Fibroblast of peridontal ligament (primary cell): Measurements from ENCODE around the gene MMP13.
A peak's percentile ranks its signal among the peaks of the same experiment; 100 is the strongest.
"Not testable (repeated sequence)": the region's sequence is repeated elsewhere in the genome, so short reads cannot be mapped to it uniquely, and the experiment has no call there.

ENCODE experiments used
- DNase-seq: peaks from one replicate; pipeline ENCODE4 v3.0.0-alpha.2; 2010; ENCODE audit errors: extremely low read depth

The MMP13 gene

DNA sequence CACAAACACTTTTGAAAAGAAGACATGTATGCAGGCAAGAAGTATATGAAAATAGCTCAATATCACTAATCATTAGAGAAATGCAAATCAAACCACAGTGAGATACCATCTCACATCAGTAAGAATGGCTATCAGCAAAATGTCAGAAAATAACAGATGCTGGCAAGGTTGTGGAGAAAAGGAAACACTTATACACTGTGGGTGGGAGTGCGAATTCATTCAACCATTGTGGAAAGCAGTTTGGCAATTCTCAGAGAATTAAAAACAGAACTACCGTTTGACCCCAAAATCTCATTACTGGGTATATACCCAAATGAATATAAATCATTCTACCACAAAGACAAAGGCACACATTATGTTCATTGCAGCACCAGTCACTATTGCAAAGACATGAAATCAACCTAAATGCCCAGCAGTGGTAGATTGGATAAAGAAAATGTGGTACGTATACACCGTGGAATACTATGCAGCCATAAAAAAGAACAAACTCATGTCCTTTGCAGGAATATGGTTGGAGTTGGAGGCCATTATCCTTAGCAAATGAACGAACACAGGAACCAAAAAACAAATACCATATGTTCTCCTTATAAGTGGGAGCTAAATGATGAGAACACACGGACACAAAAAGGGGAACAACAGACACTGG lies 18.5 kb downstream of the MMP13 start:
- no peak for DNase-seq

- no peak for DNase-seq
Measured at GRCh38 chr11:102935514-102935913, 20.0 kb downstream of the MMP13 start.

DNA sequence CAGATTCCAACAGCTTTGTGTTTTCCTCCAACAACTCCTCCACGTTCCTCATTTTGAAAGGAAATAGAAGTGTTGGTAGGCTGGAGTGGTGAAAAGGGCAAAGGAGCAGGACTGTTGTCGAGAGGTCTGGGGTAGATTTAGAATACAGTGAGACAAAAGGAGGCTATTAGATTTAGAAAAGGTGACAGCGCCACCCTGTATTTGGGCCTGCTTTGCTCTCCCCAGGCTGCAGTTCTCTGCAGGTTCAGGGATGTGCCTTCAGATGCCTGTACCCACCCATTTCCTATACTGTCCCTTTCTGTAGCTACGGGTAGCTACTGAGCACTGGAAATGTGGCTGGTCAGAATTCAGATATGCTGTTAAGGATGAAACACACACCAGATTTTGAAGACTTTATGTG lies 20.8 kb downstream of the MMP13 start:
- no peak for DNase-seq

DNA sequence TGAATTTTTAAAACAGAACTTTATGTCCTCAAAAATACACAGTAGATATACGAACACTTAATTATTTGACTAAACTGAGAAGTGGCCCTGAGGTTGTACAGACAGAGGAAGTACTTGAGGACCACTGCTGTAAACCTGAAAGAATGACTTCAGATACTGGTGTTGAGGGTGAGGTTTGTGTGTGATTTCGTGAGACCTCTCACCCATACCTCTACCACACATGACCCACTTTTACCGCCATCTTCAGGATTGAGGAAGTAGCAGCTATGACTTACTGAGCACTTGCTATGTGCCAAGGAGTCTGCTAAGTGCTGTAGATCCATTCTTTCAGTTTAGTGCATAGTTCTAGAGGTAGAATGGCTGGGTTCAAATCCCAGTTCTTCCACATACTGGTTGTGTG lies 21.9 kb downstream of the MMP13 start:
- DNase-seq: no peak

GRCh38 chr11:102932678-102933077 lies 22.9 kb downstream of the MMP13 start:
- DNase-seq: no peak

DNA sequence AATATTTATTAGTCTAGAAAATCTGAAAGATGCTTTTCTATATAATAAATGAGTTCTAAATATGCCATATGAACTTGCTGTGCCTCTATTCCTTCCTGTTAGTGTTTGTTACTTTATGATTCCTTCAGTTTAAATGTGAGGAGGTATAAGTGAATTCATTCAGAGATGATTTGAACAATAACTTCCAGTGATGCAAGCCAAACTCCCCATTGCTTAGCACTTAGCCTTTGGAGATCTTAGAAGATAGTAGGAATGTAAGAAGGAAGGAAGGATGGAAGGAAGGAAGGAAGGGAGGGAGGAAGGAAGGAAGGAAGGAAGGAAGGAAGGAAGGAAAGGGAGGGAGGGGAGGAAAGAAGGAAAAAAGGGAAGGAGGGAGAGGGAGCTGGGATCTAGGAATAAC lies 25.1 kb downstream of the MMP13 start:
- DNase-seq: no peak

DNA sequence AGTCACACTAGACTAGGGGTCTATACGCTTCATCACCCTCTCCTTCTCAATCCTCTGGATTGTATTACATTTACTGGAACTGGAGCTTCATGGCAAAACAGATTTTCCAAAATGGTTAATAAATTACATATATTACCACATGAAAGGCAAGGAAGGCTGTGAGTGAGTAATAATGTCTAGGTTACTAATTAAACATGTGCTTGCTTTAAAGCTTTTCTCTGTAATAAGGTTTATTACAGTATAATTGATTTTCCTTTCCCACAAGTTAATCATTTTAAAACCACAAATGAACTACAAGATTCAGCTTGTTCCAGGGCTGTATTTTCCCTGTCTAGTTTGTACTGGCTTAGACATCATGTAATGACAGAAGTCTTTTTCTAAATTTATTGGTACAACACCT lies 25.6 kb downstream of the MMP13 start:
- no peak for DNase-seq

- no peak for DNase-seq
Measured at GRCh38 chr11:102929166-102929565, 26.4 kb downstream of the MMP13 start.

GRCh38 chr11:102928247-102928646 lies 27.3 kb downstream of the MMP13 start:
- no peak for DNase-seq

GRCh38 chr11:102927624-102927990 lies 27.9 kb downstream of the MMP13 start:
- DNase-seq: no peak

GRCh38 chr11:102926961-102927623 lies 28.4 kb downstream of the MMP13 start:
- no peak for DNase-seq

GRCh38 chr11:102926517-102926916 lies 29.0 kb downstream of the MMP13 start:
- DNase-seq: no peak

DNA sequence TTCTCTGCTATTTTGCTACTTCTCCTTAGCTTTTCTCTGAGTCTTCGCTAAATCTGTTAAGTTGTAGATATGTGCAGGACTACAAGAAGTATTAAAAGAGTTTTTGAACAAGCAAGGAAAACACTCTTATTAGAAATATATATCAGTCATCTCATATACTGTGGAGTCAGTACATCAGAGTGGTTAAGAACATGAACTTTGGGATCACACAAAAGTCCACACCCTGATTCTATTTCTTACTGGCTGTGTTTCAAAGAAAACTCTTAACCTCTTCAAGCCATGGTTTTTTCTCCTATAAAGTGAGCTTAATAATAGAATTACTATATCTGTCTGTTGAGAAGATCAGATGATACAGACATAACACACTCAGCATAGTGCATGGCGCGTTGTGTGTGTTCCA lies 29.5 kb downstream of the MMP13 start:
- no peak for DNase-seq

- no peak for DNase-seq
Measured at GRCh38 chr11:102924851-102925380, 30.6 kb downstream of the MMP13 start.

- DNase-seq: no peak
Measured at GRCh38 chr11:102921587-102922220, 33.8 kb downstream of the MMP13 start.

DNA sequence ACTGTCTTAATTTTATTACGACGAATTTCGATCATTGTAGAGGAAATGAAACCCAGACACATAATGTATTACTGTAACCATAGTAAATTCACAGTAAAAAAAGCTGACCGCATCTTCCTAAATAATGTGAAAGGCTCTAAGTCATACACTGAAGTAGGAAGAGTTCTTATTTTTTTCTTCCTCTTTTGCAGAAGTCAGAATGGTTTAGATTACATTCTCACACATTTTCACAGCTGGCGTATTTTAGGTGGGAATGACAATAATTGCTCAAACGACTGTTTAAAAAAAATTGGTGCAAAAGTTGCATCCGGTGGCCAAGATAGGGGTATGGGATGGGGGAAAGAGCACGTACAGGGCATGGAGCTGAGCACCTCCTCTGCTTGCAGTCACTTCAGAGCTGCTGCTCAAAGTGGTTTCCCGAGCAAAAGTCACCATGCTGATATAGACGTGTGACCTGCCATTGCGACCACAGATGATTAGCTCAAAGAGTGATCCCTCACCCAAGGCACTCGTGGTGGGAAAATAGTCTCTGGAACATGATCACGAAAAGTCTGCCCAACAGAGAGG lies 35.3 kb downstream of the MMP13 start:
- peak; percentile 15 for DNase-seq

DNA sequence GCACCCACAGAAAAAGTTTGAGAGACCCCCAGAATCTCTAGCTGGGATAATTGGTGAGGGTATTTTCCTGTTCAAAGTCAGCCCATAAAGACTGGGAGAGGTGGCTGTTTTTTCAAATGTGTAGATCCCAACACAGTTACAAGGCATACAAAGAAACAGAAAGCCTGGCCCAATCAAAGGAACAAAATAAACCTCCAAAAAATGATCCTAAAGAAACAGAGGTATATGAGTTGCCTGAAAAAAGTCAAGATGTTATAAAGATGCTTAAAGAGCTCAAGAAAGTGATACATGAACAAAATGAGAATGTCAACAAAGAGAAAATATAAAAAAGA lies 40.5 kb downstream of the MMP13 start:
- DNase-seq: no peak

DNA sequence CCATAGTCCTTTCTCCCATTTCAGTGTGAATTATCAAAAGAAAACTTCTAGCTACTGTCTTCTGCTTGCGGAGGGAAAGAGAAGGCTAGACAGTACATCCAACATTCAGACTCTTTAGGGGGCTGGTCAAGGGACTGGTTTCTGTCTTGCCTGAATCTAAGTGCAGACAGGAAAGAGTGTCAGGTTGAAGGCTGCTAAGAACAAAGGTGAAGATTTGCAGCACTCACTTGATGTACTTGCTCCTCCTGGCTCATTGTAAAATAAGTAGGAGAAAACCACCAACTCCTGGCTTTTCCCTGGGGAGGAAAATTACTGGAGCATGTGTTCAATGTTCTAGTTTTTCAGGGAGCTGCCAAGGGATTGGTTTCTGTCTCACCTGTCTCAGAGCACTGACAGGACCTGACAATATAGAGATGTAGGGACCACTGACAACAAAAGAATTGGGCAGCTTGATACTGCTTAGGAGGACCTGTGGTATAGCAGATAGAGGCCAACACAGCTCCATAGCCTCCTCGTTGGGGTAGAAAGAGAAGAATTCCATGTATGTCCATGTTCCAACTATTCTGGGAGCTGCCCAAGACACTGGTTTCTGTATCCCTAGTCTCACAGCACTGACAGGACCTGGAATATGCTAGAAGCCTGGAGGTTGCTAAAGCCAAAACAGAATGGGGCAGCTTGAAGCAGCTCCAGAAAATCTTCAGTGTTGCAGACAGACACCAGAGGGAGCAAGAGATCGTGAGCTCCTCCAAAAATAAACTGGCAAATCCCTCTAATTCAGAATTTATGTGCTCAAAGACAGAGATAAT lies 41.1 kb downstream of the MMP13 start:
- DNase-seq: peak; percentile 82

GRCh38 chr11:102912482-102912830 lies 43.1 kb downstream of the MMP13 start:
- no peak for DNase-seq

DNA sequence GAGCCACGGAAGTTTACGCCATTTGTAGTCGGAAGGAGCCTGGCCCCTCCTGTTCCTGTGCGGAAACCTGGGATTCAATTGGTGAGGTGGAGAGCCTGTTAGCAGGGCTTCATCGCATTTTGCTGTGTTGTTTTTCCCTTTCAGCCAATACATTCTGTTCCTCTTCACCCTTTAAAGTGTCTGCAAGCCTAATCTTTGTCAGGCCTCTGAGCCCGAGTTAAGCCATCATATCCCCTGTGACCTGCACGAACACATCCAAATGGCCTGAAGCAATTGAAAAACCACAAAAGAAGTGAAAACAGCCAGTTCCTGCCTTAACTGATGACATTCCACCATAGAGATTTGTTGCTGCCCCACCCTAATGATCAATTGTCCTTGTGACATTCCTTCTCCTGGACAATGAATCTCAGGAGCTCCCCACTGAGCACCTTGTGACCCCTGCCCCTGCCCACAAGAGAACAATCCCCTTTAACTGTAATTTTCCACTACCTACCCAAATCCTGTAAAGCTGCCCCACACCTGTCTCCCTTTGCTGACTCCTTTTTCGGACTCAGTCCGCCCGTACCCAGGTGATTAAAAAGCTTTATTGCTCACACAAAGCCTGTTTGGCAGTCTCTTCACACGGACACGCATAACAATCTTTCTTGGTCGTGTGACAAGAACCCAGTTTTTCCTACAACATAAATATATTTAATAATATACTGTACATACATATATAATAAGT lies 43.6 kb downstream of the MMP13 start:
- DNase-seq: no peak

DNA sequence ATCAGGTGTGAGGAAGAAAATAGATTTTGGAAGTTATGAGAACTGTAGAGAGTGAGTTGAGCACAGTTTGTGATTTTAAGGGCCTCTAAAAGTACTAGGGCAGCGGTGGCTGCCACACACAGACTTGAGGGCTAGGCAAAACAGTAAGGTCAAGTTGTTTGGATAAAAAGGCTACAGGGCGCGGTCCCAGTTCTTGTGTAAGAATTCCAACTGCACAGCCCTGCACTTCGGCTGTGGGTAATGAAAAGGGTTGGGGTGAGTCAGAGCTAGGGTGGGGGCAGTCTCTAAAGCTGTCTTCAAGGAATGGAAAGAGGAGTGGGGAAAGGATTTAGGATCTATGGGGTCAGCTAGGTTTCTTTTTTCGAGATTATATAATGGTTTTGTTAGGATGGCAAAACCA lies 49.7 kb downstream of the MMP13 start:
- DNase-seq: peak; percentile 36

- not testable (repeated sequence) for DNase-seq
Measured at GRCh38 chr11:102903895-102904294, 51.6 kb downstream of the MMP13 start.
